Measurements from ENCODE around the gene USP48.
A peak's percentile ranks its signal among the peaks of the same experiment; 100 is the strongest.

The USP48 gene

GRCh38 chr1:21707891-21708290 is 75.1 kb downstream of the USP48 start:
- Histone ChIP-seq H3K9me3 (ENCODE audit: control insufficient read depth, insufficient read depth, low read depth, low read length) (no peaks in the 10 kb centered on the region), H3K36me3 (ENCODE audit: control insufficient read depth in 2 of 2, insufficient read depth in 1 of 2, low read length in 2 of 2) (peaks cover 14 to 62% of the 10 kb centered on the region in 2 experiments), H3K4me3 (ENCODE audit: low read depth, low read length) (no peak overlapping the region), H3K4me1 (ENCODE audit: control insufficient read depth, insufficient read depth, low read length) (no peaks in the 10 kb centered on the region), H3K27ac (ENCODE audit: extremely low read depth, low read depth, low read length) (no peak overlapping the region)
- POLR2A ChIA-PET = no interaction called here
- CTCF ChIA-PET = interaction anchor here (0.5 to 1.2 kb wide), 2 partner anchors 10 to 256 kb away, joined by 3 read pairs; no protein-coding TSS in a partner anchor
- TF ChIP-seq TSHZ1 (tag by site-specific recombination; IDR thresholded peaks at IDR 0.05; ENCODE audit: borderline replicate concordance) = no peak
- TF ChIP-seq OSR2 (tag by site-specific recombination; IDR thresholded peaks at IDR 0.05) = peak; percentile 41; the same call in 1 of the 2 replicates
- peak; percentile 88 for TF ChIP-seq ZNF394 (tag by site-specific recombination; IDR thresholded peaks at IDR 0.05; ENCODE audit: borderline replicate concordance)

GRCh38 chr1:21707086-21707840 is 75.7 kb downstream of the USP48 start:
- POLR2A ChIA-PET = interaction anchor here (0.6 kb wide), 1 partner anchor 13 kb away, joined by 3 read pairs; no protein-coding TSS in a partner anchor
- no peak for TF ChIP-seq ZBTB49 (tag by site-specific recombination; IDR thresholded peaks at IDR 0.05; ENCODE audit: low read depth)
- no peak for TF ChIP-seq KLF16 (tag by site-specific recombination; IDR thresholded peaks at IDR 0.05)
- TF ChIP-seq SETDB1 (IDR thresholded peaks at IDR 0.05; ENCODE audit: insufficient read length, low read length) = no peak
- 0 out of 2 replicates have a peak, but pooled peaks have one; percentile 29 for TF ChIP-seq ZNF184 (tag by site-specific recombination; IDR thresholded peaks at IDR 0.05)
- H3K4me1 ChIP-seq (ENCODE audit: control insufficient read depth, insufficient read depth, low read length) = no peaks in the 10 kb centered on the region
- peaks cover 9 to 64% of the 10 kb centered on the region in 2 experiments for H3K36me3 ChIP-seq (ENCODE audit: control insufficient read depth in 2 of 2, insufficient read depth in 1 of 2, low read length in 2 of 2)
- CTCF ChIA-PET = interaction anchor here (0.5 to 1.4 kb wide), 5 partner anchors 9 to 258 kb away, joined by 3 to 4 read pairs (median 3); no protein-coding TSS in a partner anchor
- H3K4me3 ChIP-seq (ENCODE audit: low read depth, low read length) = no peak overlapping the region
- H3K27ac ChIP-seq (ENCODE audit: extremely low read depth, low read depth, low read length) = no peak overlapping the region
- H3K9me3 ChIP-seq (ENCODE audit: control insufficient read depth, insufficient read depth, low read depth, low read length) = no peaks in the 10 kb centered on the region

- H3K36me3 ChIP-seq (ENCODE audit: control insufficient read depth in 2 of 2, insufficient read depth in 1 of 2, low read length in 2 of 2) = peaks cover 5 to 64% of the 10 kb centered on the region in 2 experiments
- H3K4me3 ChIP-seq (ENCODE audit: low read depth, low read length) = no peak overlapping the region
- ChIA-PET CTCF (interaction anchor here (1.1 to 1.4 kb wide), 3 partner anchors 8 to 259 kb away, joined by 3 to 4 read pairs (median 3); no protein-coding TSS in a partner anchor), POLR2A (no interaction called here)
- no peaks in the 10 kb centered on the region for H3K9me3 ChIP-seq (ENCODE audit: control insufficient read depth, insufficient read depth, low read depth, low read length)
- H3K27ac ChIP-seq (ENCODE audit: extremely low read depth, low read depth, low read length) = no peak overlapping the region
- no peaks in the 10 kb centered on the region for H3K4me1 ChIP-seq (ENCODE audit: control insufficient read depth, insufficient read depth, low read length)
- TF ChIP-seq GLIS1 (tag by site-specific recombination; IDR thresholded peaks at IDR 0.05) (peak; percentile 88), ZNF350 (tag by site-specific recombination; IDR thresholded peaks at IDR 0.05) (no peak), ZNF707 (tag by site-specific recombination; IDR thresholded peaks at IDR 0.05) (no peak), MYNN (tag by site-specific recombination; IDR thresholded peaks at IDR 0.05; ENCODE audit: borderline replicate concordance) (no peak), ZNF366 (tag by site-specific recombination; conservative IDR thresholded peaks at IDR 0.05) (no peak), ZNF169 (tag by site-specific recombination; IDR thresholded peaks at IDR 0.05) (no peak), IKZF3 (tag by site-specific recombination; IDR thresholded peaks at IDR 0.05) (no peak), ZNF37A (tag by site-specific recombination; IDR thresholded peaks at IDR 0.05) (no peak), WT1 (tag by site-specific recombination; IDR thresholded peaks at IDR 0.05) (peak; percentile 67), ZNF132 (tag by site-specific recombination; IDR thresholded peaks at IDR 0.05; ENCODE audit: borderline replicate concordance) (no peak), ZNF214 (tag by site-specific recombination; IDR thresholded peaks at IDR 0.05; ENCODE audit: borderline replicate concordance) (no peak), TCF7L2 (IDR thresholded peaks at IDR 0.05; ENCODE audit: borderline replicate concordance, low read depth, low read length) (no peak), ZNF24 (tag by site-specific recombination; IDR thresholded peaks at IDR 0.05) (no peak), ZBTB6 (tag by site-specific recombination; IDR thresholded peaks at IDR 0.05) (no peak), ZNF174 (tag by site-specific recombination; IDR thresholded peaks at IDR 0.05) (no peak), ZIC2 (tag by site-specific recombination; IDR thresholded peaks at IDR 0.05) (peak; percentile 62)
Measured at GRCh38 chr1:21706151-21706835, 76.7 kb downstream of the USP48 start.
